Gastroesophageal sphincter (tissue), 3 donors: ENCODE results near the gene ADGRG1.

Experiments
- POLR2A ChIP-seq, 2 donors: fragments of 450-650 bp; IDR thresholded peaks; one replicate each; pipeline ENCODE4 v1.6.1; 2017; ENCODE audit warnings: antibody characterized with exemption in 2 of 2, mild to moderate bottlenecking in 2 of 2, moderate library complexity in 1 of 2
- POLR2AphosphoS5 ChIP-seq: sonication (generic); formaldehyde crosslinking; IDR thresholded peaks from one replicate; pipeline ENCODE4 v1.6.1; 2017; ENCODE audit warnings: antibody characterized with exemption
- TF ChIP-seq, protein P1 (sequence below), 4 experiments: fragments of 200-600 bp in 2 of 4; fragments of 450-650 bp in 2 of 4; sonication (generic) in 1 of 4; IDR thresholded peaks; one replicate each; pipeline ENCODE4 v1.5.1; 2017 to 2019; ENCODE audit warnings: antibody characterized with exemption in 4 of 4, mild to moderate bottlenecking in 2 of 4, moderate library complexity in 2 of 4

DNA sequence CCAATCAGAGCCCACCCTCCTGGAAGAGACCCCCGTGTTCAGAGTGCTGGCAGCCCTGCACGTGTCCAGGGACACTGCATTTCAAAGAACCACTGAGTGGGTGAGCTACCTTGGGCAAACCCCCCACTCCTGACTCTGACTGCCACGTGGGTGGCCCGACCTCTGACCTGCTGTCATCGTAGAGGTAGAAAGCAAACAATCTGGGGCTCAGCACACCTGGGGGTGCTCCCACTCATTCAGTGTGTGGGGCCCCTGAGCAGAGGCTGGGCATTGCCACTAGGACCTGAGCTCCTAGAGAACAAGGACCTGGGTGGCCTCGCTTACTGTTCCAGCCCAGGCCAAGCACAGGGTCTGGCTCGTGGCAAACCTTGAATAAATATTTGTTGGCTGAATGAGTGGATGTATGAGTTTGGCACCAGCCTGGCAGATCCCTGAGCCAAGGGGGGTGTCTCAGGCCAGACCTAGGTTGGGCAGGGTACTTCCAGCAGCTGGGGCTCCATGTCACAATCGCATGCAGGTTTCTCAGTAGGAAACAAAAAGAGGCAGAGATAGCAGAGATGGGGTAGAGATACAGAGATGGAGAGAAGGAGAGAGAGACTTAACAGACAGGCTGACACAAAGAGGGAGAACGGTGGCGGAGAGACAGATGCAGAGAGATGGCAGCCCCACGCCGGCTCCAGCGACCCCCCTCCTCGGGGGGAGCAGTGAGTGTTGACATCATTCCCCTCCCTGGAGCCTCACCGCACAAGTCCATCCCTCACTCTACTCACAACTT lies 60.7 kb downstream of the ADGRG1 start:
- no peak for TF ChIP-seq POLR2AphosphoS5
- TF ChIP-seq, protein P1, sequence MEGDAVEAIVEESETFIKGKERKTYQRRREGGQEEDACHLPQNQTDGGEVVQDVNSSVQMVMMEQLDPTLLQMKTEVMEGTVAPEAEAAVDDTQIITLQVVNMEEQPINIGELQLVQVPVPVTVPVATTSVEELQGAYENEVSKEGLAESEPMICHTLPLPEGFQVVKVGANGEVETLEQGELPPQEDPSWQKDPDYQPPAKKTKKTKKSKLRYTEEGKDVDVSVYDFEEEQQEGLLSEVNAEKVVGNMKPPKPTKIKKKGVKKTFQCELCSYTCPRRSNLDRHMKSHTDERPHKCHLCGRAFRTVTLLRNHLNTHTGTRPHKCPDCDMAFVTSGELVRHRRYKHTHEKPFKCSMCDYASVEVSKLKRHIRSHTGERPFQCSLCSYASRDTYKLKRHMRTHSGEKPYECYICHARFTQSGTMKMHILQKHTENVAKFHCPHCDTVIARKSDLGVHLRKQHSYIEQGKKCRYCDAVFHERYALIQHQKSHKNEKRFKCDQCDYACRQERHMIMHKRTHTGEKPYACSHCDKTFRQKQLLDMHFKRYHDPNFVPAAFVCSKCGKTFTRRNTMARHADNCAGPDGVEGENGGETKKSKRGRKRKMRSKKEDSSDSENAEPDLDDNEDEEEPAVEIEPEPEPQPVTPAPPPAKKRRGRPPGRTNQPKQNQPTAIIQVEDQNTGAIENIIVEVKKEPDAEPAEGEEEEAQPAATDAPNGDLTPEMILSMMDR (IDR thresholded peaks at IDR 0.05), result no peak
- TF ChIP-seq POLR2A (IDR thresholded peaks at IDR 0.05), result no peak
